GM19324 (cell line): ENCODE data around the gene FTH1.
"Not testable (repeated sequence)": the region's sequence is repeated elsewhere in the genome, so short reads cannot be mapped to it uniquely, and the experiment has no call there.

Experiments
- ATAC-seq: cut with Tn5 transposase; IDR thresholded peaks from one replicate; pipeline ENCODE4 v1.9.1; 2021; ENCODE audit warnings: mild to moderate bottlenecking, moderate library complexity; ENCODE audit not compliant: unreplicated experiment, low FRiP score

FTH1 gene

DNA sequence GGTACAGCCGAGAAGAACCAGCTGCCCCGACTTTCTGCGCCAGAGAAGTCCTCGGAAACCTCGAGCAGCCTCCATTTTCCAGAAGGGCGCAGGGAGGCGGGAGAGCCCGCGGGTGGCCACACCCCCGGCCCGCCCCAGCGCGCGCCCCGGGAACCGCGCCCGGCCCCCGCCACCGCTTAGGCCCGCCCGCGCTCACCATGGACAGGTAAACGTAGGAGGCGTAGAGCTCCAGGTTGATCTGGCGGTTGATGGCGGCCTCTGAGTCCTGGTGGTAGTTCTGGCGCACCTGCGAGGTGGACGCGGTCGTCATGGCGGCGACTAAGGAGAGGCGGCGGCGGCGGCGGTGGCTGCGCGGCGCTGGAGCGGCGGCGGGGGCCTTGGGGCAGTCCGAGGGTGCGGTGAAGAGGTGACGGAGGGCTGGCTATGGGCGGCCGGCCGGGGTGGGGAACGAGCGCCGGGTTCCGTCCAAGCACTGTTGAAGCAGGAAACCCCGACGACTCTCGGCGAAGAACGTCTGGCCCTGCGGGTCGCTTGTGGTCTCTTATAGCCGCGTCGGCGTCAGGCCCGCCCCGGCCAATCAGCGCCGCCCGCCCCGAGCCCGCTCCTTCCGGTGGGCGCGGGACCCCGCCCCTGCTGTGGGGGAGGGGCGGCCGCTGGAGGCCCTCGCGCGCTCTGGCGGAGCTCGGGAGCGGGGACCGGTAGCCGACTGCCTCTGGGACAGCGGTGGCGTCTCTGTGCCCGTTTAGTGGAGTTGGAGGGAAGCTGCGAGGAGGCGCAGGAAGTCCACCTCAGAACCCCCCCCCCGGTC, at the start of gene FTH1:
Gene FTH1 (minus strand): TSS at position 519 of the 808 bp plus-strand sequence. CDS start 209 bp downstream, at position 310.
- peak; percentile 77 for ATAC-seq

DNA sequence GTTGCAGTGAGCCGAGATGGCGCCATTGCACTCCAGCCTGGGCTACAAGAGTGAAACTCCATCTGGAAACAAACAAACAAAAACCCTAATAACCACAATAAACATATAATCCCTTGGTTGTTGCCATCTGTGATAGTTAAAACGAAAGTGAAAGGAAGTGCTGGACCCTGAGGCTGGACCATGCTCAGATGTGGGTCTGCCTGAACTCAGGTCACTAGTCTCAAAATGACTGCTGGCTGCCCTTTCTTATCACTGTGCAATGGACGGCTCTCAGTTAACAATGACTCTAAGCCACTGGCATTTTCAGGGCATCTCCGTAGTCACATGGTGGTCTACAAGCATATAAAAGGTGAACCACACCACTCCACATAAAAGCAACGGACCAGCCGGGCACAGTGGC, 48.2 kb upstream of the FTH1 start:
- no peak for ATAC-seq

- no peak for ATAC-seq
These were observed 46.4 kb upstream of the FTH1 start for GRCh38 chr11:62013537-62014476.

DNA sequence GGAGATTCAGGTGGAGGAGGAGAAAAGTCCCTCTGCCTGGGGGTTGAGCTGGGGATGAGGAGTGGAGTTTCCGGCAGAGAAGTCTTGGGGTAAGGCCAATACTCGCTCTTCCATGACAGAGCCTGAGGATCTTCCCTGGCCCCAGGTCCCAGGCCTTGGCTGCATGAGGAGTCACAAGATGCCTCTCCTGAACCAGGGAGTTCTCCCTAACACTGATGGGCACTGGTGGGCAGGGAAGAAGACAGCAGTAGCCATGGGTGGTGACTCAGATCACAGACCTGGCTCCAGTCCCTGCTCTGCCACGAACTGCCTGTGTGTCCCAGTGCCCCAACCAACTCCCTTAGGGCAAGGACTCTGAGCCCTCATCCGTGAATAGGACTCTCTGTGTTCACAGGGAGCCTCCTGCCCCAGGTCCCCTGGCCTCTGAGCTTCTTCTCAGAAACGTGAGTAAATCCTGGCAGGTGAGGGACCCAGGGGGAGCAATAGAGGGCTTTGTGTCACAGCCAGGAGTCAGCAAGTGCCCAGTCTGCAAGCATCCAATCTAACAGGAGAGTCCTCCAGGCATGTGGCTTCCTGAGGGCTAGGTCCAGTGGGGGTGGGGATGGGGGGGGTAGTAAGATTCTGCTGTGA, 45.5 kb upstream of the FTH1 start:
- no peak for ATAC-seq

DNA sequence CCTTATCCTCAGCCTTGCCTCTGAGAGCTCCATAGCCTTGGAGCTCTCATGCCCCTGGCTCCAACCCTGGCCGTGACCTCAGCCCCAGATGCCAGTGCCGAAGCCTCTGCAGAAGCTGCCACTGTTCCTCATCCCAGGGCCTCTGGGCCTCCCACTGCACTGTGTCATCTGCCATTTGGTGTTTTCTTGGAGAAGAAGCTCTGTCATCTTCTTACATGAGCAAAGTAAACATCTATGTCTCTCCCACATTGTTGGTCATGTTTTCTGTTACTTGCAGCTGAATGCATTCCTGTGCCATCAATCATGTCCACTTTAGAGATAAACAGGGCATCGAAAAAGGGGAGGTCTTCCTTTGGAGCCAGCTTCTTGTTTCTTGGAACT, 45.0 kb upstream of the FTH1 start:
- no peak for ATAC-seq

- no peak for ATAC-seq
These were observed 44.4 kb upstream of the FTH1 start for GRCh38 chr11:62011881-62012280.

- ATAC-seq, result no peak
These were observed 43.6 kb upstream of the FTH1 start for GRCh38 chr11:62010935-62011528.

DNA sequence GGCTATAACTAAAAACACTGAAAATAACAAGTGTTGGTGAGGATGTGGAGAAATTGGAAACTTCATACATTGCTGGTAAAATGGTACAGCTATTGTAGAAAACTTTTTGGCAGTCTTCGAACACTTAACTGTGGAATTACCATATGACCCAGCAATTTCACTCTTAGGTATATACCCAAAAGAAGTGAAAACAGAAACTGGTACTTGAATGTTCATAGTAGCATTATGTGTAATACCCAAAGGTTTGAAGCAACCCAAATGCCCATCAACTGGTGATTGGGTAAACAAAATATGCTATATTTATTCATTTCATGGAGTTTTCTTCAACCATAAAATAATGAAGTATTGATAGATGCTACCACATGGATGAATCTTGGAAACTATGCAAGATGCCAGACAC, 40.8 kb upstream of the FTH1 start:
- no peak for ATAC-seq

- no peak for ATAC-seq
These were observed 37.0 kb upstream of the FTH1 start for GRCh38 chr11:62004473-62004872.

- not testable (repeated sequence) for ATAC-seq
These were observed 34.8 kb upstream of the FTH1 start for GRCh38 chr11:62002283-62002682.

DNA sequence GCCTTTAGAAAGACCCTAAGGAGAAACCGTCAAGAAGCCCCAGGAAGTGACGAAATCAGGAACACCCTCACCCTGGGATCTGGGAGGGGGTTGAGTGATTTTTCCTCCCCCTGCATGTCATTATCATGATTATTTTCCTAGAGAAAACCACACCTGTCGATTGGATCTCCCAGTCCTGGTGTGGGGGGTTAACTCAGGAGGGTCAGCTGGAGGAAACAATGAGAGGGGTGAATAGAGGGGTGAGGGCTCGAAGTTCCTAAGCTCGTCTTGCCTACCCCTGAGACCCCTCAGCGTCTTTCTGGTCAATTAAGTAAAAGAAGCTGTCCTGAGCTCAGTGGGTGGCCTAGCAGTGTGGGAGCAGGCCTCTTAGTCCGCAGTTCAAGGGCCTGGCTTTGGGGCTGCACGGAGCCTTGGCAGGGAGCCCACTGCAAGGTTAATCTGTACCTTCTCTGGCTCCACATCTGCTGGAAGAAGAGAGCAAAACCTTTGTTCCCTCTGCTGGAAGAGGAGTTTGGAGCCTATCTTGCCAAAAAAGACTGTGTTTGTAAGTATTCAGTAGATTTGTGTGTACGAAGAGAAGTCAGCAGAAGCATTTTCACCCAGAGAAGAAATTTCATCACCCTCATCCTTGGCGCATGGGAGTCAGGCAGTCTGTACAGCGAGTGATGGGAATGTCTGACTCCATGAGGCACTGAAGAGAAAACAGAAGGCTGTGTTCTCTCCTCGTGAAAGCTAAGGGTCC, 34.2 kb upstream of the FTH1 start:
- no peak for ATAC-seq

DNA sequence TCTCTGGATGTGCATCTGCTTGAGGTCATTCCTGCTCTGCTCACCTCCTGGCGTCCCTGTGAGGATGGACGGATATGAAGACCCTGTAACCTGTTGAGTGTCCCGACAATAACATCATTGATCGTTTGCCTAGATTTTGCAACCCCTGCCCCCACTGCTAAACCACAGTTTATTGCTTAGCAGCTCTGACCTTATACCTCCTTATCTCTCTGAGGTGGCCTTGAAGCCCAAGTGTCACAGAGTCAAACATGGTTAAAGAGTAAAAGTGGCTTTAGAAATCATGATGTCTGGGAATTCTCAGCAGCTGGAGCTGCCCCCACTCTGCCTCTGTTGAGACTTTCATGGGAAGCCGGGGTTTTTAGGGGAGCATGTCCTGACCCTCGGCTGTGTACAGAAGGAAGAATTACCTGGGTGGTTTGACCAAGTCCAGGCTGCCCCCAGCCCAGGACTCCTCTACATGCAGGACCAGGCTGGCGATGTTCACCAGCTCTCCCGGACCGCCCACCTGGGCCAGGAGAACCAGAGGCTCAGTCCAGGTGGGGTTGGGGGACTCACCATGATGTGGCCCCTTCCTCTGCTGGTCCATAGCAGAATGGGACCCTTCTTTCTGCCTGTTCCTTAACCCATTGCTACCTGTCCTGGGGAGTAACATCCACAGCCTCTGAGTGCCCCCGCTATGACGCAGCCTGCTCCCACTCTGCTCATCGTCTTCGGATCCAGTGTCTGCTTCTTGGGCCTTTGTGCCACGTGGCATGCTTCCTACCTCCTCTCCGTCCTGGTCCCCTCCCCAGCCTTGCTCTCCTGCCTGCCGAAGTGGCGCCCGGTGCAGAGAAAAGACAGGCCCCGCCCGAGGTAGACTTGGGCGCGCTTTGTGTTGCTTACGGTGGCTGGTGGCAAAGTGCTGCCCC, 33.4 kb upstream of the FTH1 start:
- ATAC-seq, result no peak

- ATAC-seq, result no peak
These were observed 31.9 kb upstream of the FTH1 start for GRCh38 chr11:61999141-61999975.

GRCh38 chr11:61996933-61997332, 29.5 kb upstream of the FTH1 start:
- no peak for ATAC-seq

GRCh38 chr11:61994981-61995380, 27.5 kb upstream of the FTH1 start:
- no peak for ATAC-seq

DNA sequence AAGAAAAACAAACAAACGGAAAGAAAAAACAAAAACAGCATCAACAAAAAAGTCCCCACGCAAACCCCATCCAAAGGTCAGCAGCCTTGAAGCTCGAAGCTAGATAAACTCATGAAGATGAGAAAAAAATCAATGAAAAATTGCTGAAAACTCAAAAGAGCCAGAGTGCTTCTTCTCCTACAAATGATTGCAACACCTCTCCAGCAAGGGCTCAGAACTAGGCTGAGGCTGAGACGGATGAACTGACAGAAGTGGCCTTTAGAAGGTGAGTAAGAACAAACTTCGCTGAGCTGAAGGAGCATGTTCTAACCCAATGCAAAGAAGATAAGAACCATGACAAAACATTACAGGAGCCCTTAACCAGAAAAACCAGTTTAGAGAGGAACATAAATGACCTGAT, 18.4 kb upstream of the FTH1 start:
- ATAC-seq, result no peak

DNA sequence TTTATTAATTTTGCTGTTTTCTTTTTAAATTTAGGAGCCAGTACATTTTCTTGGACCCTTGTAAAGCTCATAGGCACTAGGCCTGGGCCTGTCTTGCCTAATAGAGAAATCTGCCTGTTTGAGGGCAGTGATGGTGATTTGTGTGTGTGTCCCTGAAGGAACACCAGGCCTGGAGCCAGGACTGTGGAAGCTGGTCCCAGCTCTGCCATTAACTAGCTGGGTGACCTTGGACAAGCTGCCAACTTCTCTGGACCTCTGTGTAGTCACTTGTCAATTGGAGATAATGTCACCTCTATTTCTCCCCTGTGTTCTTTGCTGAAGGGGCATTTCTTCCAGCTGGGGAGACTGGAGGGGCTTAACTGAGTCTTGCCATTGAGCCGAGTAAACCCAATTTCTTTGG, 16.0 kb upstream of the FTH1 start:
- no peak for ATAC-seq
